Measurements from ENCODE around the gene DYNLT2B.
A peak's percentile ranks its signal among the peaks of the same experiment; 100 is the strongest.
"Not testable (repeated sequence)": the region's sequence is repeated elsewhere in the genome, so short reads cannot be mapped to it uniquely, and the experiment has no call there.

The DYNLT2B gene

DNA sequence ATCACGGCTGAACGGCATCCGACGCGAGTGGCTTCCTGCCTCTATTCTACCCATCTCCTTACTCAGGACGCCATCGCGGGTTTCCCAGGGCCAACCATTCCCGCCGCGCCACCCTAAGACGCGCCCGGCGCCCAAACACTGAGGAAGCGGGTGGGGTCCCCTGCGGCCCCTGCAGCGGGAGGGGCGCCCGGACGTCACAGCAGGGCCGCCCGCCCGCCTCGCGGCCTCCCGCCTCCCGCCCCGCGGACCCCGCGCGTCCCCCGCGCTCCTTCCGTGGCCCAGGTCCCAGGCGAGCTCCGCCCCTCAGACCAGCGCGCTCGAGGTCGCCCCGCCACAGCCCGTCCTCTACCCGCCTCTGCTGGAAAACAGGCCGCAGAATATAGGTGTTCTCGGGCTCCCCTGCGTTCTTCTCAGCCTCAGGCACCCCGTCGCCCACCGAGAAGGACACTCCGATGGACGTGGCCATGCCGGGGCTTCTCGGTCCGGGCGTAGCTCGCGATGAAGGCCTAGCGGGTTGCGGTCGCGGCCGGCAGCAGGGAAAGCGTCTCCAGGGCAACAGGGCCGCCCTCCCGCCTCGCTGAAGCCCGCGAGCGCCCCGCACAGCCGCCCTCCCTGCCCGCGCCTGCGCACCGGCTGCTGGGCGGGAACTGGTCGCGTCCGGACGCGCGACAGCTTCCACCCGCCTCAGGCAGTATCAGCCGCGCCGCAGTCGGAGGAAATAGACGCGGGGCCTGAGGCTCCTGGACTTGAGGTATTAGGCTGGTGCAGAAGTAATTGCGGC lies at the start of gene DYNLT2B:
TSS of gene DYNLT2B (minus strand) at position 554 of the 781 bp plus-strand sequence. CDS start at position 466, 88 bp downstream.
- peak; percentile 84 to 86 for DNase-seq (ENCODE audit: low read depth in 2 of 2)

DNA sequence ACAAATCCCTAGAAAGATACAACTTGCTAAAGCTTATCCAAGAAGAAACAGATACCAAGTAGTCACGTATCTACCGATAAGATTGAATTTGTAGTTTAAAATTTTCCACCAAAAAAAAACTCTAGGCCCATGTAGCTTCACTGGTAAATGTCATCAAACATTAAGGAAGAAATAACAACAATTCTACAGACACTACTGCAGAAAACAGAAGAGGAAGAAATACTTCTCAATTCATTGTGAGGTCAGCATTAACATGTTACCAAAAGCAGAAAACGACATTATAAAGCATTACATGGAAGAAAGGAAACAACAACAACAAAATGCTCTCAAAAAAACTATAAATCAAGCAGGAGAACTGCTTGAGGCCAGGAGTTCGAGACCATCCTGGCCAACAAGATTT lies 47.7 kb upstream of the DYNLT2B start:
- DNase-seq (ENCODE audit: low read depth in 2 of 2): no peak

DNA sequence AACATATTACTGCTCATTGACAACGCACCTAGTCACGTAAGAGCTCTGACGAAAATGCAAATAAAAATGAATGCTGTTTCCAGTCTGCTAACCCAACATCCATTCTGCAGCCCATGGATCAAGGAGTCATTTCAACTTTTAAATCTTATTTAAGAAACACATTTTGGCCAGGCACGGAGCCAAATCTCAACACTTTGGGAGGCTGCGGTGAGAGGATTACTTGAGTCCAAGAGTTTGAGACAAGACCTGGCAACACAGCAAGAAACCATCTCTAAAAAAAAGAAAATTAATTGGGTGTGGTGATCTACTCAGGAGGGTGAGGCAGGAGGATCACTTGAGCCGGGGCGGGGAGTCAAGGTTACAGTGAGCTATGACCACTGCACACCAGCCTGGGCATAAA lies 42.5 kb upstream of the DYNLT2B start:
- DNase-seq (ENCODE audit: low read depth in 2 of 2): no peak

DNA sequence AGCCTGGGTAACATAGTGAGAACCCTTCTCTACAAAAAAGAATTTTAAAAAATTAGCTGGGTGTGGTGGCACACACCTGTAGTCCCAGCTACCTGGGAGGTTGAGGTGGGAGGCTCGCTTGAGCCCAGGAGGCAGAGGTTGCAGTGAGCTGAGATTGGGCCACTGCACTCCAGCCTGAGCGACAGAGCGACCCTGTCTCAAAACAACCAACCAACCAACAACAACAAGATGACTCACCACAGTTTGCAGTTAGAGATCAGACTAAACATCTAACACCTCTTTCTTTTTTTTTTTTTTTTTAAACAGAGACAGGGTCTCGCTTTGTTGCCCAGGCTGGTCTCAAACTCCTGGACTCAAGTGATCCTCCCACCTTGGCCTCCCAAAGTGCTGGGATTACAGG lies 40.5 kb upstream of the DYNLT2B start:
- DNase-seq (ENCODE audit: low read depth in 2 of 2): not testable (repeated sequence)

DNA sequence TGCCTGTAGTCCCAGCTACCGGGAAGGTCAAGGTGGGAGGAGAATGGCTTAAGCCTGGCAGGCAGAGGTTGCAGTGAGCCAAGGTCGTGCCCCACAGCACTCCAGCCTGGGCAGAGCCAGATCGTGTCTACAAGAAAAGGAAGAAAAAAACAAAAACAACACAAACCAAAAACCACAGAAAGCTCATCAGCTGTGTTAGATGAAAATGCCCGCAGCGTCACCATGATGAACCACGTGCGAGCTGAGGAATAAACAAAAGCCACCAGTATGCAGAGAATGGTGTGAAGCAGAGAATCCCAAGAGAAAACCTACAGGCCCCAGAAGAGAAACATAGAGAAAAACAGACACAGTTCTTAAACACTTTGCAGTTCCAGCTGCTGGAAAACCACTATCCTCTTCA lies 39.9 kb upstream of the DYNLT2B start:
- DNase-seq (ENCODE audit: low read depth in 2 of 2): no peak

DNA sequence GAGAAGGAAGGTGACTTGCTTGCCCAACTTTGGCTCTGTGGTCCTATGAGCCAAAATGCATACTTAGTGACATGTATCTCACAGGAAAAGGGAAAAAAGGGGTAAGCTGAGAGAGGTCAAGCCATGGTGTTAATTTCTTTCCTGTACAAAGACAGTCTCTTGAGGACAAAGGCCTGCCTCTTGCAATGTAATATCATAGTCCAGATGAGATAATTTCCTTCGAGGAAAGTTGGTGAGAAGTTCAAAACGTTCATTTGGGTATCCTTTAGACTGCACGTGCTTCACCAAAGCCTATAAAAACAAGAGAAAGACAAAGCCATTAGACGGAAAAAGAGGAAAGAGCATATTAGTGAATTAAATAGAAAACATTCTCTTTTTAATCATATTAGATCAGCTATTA lies 38.5 kb upstream of the DYNLT2B start:
- DNase-seq (ENCODE audit: low read depth in 2 of 2): no peak

DNA sequence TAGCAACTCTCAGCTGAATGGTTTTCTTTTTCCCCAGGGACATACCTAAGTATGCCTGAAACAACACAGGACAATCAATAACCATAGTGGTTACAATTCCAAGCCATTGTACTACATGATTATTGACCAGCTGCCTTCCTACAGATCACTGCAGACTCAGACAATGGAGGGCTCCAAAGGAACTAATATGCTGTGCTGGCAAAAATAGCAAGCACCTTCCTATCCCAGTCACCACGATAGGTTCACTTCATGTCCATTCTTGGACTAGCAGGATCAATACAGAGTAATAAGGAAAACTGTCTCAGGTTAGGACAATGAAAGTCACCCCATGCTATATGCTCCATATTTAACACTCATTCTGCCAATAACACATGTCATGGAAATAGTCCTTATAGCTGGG lies 37.6 kb upstream of the DYNLT2B start:
- DNase-seq (ENCODE audit: low read depth in 2 of 2): no peak

DNA sequence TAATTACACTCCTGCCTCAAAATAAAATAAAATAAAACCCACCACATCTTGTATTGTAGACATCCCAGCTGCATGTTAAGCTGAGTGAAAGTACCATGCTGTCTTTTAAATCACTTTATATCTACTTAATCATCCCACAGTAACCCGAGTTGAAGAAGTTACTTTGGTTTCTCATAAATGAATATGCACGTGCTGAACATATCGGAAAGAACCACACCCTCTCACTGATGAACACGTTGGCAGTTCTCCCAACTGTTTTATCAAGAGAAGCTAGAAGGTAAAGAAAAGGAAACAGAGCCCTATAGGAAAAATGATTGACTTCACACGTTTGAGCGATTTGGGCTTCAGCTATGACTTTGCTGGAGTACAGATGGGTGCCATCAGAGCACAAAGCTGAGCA lies 36.1 kb upstream of the DYNLT2B start:
- no peak for DNase-seq (ENCODE audit: low read depth in 2 of 2)

DNA sequence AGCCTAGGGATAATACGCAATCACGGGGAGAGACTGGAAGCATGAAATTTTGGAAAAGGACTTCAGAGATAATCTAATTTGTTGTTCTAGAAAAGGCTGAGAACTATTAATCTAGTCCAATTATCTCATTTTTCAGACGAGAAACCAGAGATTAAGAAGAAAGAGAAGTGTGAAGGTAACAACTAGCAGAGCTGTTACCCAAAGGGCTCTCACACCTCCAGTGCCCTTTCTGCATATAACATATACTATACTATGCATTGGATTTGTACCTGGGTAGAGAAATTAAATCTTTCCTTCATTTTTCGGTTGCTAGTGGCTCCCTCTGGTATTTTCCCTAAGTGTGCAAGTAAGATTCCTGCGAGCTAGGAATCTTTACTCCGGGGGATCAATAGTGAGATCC lies 33.5 kb upstream of the DYNLT2B start:
- no peak for DNase-seq (ENCODE audit: low read depth in 2 of 2)

DNA sequence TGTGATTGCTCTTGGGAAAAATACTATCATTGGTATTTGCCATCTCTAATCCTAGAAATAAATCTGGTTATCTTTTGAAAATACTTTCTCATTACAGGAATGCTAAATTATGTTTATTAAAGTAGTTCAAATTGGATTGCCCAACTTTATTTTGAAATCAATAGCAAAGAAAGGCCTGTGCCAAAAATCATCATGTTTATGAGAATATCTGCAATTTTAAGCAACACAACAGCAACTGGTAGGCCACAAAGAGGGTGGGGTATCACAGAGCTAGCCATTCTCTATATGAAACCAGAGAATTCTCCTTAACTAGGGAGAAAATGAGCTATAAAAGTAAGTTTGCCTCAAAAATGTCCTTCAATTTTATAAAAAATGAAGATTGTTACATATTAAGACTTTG lies 32.0 kb upstream of the DYNLT2B start:
- DNase-seq (ENCODE audit: low read depth in 2 of 2): no peak

DNA sequence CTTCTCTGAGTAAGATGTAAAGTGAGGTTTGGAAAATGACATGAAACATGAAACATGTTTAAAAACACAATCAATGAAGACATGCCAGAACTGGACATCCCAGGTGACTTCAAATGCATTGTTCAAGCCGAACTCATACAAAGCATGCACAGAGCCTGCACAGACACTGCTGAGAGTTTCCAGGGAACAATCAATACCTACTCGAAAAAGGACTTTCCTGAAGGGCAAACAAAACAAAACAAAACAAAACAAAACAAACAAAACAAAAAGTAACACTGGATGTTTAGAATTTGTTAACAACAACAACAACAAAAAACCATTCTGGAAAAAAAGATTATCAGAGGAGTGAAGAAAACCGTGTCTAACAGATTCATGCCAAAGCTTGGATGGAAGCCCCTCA lies 30.7 kb upstream of the DYNLT2B start:
- DNase-seq (ENCODE audit: low read depth in 2 of 2): no peak

DNA sequence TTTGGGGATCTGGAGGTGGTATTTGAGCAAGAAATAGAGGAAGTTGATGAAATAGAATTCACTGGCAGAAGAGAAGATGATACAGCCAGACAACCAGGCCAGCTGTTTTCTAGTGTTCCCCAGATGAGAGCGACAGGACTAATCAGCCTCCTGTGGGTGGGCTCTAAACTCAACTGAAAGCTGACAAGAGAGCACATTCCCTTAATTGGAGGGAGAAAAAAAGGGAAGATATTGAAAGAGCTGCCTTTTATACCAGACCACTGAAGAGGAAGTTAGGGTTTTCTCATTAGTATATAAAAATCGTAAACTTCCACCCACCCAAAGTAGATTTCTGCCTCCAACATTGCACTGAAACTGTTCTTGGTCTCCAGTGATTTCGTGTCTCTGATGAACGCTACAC lies 26.6 kb upstream of the DYNLT2B start:
- no peak for DNase-seq (ENCODE audit: low read depth in 2 of 2)

DNA sequence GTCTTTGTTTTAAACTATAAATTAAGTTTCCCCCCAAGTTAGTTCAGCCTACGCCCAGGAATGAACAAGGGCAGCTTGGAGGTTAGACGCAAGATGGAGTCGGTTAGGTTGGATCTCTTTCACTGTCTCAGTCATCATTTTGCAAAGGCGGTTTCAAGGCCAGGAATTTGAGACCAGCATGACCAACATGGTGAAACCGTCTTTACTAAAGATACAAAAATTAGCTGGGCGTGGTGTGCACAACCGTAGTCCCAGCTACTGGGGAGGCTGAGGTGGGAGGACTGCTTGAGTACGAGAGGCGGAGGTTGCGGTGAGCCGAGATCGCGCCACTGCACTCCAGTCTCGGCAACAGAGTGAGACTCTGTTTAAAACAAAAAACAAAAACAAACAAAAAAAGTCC lies 25.9 kb upstream of the DYNLT2B start:
- not testable (repeated sequence) for DNase-seq (ENCODE audit: low read depth in 2 of 2)

DNA sequence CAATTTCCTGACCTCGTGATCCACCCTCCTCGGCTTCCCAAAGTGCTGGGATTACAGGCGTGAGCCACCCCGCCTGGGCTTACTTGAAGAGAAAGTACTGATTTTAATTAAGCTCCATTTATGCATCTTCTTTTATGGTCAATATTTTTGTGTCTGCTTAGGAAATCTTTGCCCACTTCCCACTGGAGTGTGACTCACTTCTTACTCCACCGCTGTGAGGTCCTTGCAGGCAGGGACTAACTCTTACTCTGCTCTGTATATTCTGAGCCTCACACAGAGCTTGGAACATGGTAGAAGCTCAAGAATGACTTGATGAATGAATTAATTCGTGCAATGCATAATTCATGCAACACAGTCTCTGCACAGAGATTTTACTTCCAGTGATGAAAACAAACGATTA lies 23.1 kb upstream of the DYNLT2B start:
- no peak for DNase-seq (ENCODE audit: low read depth in 2 of 2)

DNA sequence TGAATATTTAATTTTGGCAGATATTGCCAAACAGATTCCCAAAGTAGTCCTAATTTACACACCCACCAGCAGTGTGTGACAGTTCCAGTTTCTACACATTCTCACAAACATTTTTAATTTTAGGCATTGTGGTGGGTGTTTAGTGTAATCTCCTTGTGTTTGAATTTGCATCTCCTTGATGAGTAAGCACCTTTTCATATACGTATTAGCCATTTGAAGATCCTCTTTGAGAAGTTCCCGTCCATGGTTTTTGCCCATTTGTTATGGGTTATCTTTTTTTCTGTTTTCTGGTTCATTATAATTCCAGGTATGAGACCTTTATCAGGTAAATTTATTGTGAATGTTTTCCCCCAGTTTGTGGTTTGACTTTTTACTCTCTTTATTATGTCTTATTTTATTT lies 22.4 kb upstream of the DYNLT2B start:
- no peak for DNase-seq (ENCODE audit: low read depth in 2 of 2)

DNA sequence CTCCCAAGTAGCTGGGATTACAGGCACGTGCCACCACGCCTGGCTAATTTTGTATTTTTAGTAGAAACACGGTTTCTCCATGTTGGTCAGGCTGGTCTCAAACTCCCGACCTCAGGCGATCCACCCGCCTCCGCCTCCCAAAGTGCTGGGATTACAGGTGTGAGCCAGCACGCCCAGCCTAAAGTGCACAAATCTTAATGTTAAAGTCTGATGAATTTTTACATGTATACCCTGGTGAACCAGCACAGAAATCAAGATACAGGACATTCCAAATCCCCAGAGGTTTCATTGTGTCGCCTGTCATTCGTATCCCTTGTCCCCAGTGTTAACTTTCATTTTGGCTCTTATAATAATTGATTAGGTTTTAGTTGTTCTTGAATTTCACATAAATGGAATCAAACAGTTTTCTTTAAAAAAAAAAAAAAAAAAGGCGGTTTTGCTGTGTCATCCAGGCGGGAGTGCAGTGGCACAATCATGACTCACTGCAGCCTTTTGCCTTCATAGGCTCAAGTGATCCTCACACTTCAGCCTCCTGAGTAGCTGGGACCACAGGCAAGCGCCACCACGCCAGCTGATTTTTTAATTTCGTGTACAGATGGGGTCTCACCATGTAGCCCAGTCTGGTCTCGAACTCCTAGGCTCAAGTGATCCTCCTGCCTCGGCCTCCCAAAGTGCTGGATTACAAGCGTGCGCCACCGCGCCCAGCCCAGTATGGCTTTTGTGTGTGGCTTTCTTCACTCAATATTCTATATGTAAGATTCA lies 21.6 kb upstream of the DYNLT2B start:
- no peak for DNase-seq (ENCODE audit: low read depth in 2 of 2)

DNA sequence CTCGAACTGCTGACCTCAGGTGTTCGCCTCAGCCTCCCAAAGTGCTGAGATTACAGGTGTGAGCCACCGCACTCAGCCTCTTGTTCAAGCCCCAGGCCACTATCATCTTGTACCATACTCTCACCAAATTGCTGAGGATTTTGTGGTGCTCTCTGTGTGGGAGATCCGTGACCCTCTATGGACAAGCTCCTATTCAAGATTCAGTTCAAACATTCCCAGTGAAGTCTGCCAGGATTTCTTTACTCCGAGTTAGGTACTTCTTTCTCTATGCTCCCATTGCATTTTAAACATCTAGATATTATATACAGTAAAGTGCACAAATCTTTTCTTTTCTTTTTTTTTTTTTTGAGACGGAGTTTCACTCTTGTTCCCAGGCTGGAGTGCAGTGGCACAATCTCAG lies 21.0 kb upstream of the DYNLT2B start:
- DNase-seq (ENCODE audit: low read depth in 2 of 2): no peak

DNA sequence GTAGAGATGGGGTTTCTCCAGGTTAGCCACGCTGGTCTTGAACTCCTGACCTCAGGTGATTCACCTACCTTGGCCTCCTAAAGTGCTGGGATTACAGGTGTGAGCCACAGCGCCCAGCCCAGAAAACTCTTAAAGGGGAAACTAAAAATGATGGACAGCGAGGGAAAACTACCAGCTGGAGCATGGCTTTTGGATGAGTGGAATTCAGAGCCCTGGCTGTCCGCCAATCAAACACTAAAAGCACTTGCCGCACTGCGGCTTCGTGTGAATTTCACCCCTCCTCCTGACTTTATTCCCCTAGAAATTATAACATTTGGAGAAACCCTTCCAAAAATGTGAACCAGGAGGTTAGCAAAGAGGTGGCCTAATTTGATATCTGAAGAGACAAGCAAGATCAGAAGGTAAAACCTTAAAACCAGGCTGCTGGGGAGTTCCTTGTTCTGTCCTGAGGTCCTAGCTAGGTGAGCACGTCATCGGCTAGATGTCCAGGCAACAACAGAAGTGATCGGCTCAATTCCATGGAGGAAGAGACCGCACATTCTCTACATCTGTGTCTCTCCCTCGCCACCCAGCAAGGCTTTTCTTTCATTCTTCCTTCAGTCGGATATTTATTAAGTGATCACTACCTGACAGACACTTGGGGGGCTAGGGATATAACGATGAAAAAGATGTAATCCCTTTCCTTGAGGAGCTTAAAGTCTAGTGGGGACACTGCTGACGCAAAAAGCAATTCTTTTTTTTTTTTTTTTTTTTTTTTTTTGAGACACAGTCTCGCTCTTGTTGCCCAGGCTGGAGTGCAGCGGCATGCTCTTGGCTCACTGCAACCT lies 18.5 kb upstream of the DYNLT2B start:
- no peak for DNase-seq (ENCODE audit: low read depth in 2 of 2)

DNA sequence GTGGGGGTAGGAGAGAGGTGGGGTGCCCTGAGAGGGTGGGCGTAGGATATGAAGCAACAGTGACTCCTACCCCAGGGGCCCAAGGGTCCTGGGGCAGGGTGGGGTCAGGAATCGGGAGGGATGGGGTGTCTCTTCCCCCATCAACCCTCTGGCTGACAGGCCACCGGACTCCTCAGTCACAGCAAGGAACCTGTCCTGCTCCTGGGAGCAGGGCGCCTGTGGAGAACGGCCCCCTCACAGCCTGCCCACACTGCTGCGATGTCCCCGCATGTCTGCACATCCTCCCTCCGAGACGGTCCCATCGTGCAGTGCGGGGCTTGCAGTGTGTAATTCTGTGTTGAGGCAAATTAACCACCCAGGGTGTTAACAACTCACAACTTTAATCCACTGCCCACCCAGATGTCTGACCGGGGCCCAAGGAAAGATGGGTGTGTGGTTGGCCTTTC lies 17.5 kb upstream of the DYNLT2B start:
- no peak for DNase-seq (ENCODE audit: low read depth in 2 of 2)

DNA sequence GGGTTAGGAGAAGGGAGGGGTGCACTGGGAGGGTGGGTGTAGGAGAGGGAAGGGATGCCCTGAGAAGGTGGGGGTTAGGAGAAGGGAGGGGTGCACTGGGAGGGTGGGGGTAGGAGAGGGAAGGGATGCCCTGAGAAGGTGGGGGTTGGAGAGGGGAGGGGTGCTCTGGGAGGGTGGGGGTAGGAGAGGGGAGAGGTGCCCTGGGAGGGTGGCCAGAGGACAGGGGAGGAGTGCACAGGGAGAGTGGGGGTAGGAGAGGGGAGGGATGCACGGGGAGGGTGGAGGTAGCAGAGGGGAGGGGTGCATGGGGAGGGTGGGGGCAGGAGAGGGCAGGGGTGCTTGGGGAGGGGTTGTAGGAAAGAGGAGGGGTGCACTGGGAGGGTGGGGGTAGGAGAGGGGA lies 16.9 kb upstream of the DYNLT2B start:
- no peak for DNase-seq (ENCODE audit: low read depth in 2 of 2)

DNA sequence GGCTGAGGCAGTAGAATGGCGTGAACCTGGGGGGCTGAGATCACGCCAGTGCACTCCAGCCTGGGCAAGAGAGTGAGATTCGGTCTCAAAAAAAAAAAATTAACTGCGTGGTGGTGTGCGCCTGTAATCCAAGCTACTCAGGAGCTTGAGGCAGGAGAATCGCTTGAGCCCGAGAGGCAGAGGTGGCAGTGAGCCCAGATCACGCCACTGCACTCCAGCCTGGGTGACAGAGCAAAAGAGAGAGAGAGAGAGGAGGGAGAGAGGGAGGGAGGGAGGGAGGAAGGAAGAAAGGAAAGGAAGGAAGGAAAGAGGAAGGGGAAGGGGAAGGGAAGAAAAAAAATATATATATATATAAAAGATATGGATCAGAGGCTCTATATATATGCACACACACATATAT lies 14.1 kb upstream of the DYNLT2B start:
- no peak for DNase-seq (ENCODE audit: low read depth in 2 of 2)

DNA sequence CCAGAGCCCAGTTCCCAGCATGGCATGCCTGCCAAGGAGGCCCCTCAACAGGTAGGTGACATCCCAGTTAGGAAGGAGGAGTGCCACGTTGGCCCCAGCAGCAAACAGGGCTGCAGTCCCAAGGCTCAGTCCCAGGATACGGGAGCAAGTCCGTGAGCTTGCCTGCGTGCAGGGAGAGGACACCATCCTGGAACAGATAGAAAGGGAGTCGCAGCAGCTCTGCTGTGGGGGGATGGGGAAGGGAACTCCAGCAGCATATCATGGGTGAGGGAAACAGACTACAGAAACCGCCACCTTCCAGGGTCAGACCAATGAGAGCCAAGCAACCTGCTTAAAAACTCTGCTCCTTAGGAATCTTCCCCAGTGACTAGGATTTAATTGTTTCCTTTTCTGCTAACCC lies 9.4 kb upstream of the DYNLT2B start:
- no peak for DNase-seq (ENCODE audit: low read depth in 2 of 2)
